ENCODE results near the gene EFEMP1. TPM values are rescaled to one million over a fixed set of nuclear protein-coding genes. Genes with fewer than 3 reads are reported as not detected.

The EFEMP1 gene
- total RNA-seq, 1 experiment from 2014 or later = not detected

- Mint-ChIP-seq H3K36me3 (ENCODE audit: insufficient read depth, unreplicated experiment) (no peaks in the 10 kb centered on the region), H3K4me1 (ENCODE audit: low read depth, unreplicated experiment) (peaks cover 4% of the 10 kb centered on the region), H3K4me3 (ENCODE audit: unreplicated experiment) (no peak overlapping the region), H3K9me3 (ENCODE audit: unreplicated experiment) (no peaks in the 10 kb centered on the region), H3K27ac (ENCODE audit: unreplicated experiment) (no peak overlapping the region), H3K27me3 (ENCODE audit: insufficient read depth, unreplicated experiment) (no peaks in the 10 kb centered on the region)
- Histone ChIP-seq H3K4me3 (ENCODE audit: low read depth, low read length) (no peak overlapping the region), H3K27me3 (replicated peaks; ENCODE audit: control insufficient read depth, insufficient read depth, low read length) (no peaks in the 10 kb centered on the region), H3K4me1 (no peaks in the 10 kb centered on the region), H3K36me3 (ENCODE audit: control insufficient read depth, insufficient read depth, low read length) (no peaks in the 10 kb centered on the region), H3K9me3 (no peaks in the 10 kb centered on the region)
- CTCF ChIA-PET = no interaction called here
- intact Hi-C loops (cut with micrococcal nuclease; ENCODE audit: unreplicated experiment) = no loop called here
- TF ChIP-seq CTCF (IDR thresholded peaks at IDR 0.05; ENCODE audit: insufficient read depth in 1 of 2, low read depth in 1 of 2, low read length in 1 of 2, severe bottlenecking in 1 of 2, unreplicated experiment in 1 of 2) = no peak
- POLR2A ChIA-PET = no interaction called here
- no peak for DNase-seq
- BruUV-seq (replicated peaks) = no TSS peak
Observed at GRCh38 chr2:55860832-55861231, 62.8 kb downstream of the EFEMP1 start.

- Mint-ChIP-seq H3K27me3 (ENCODE audit: insufficient read depth, unreplicated experiment) (no peaks in the 10 kb centered on the region), H3K4me1 (ENCODE audit: low read depth, unreplicated experiment) (peaks cover 7% of the 10 kb centered on the region), H3K9me3 (ENCODE audit: unreplicated experiment) (no peaks in the 10 kb centered on the region), H3K27ac (ENCODE audit: unreplicated experiment) (no peak overlapping the region), H3K4me3 (ENCODE audit: unreplicated experiment) (no peak overlapping the region), H3K36me3 (ENCODE audit: insufficient read depth, unreplicated experiment) (no peaks in the 10 kb centered on the region)
- POLR2A ChIA-PET = no interaction called here
- no TSS peak for BruUV-seq (replicated peaks)
- Histone ChIP-seq H3K36me3 (ENCODE audit: control insufficient read depth, insufficient read depth, low read length) (no peaks in the 10 kb centered on the region), H3K4me3 (ENCODE audit: low read depth, low read length) (no peak overlapping the region), H3K9me3 (no peaks in the 10 kb centered on the region), H3K27me3 (replicated peaks; ENCODE audit: control insufficient read depth, insufficient read depth, low read length) (no peaks in the 10 kb centered on the region), H3K4me1 (no peaks in the 10 kb centered on the region)
- no peak for TF ChIP-seq CTCF (IDR thresholded peaks at IDR 0.05; ENCODE audit: insufficient read depth in 1 of 2, low read depth in 1 of 2, low read length in 1 of 2, severe bottlenecking in 1 of 2, unreplicated experiment in 1 of 2)
- no peak for DNase-seq
- intact Hi-C loops (cut with micrococcal nuclease; ENCODE audit: unreplicated experiment) = no loop called here
- CTCF ChIA-PET = no interaction called here
Observed at GRCh38 chr2:55859875-55860274, 63.7 kb downstream of the EFEMP1 start.

- ChIA-PET POLR2A (no interaction called here), CTCF (no interaction called here)
- intact Hi-C loops (cut with micrococcal nuclease; ENCODE audit: unreplicated experiment) = no loop called here
- Mint-ChIP-seq H3K27ac (ENCODE audit: unreplicated experiment) (no peak overlapping the region), H3K4me3 (ENCODE audit: unreplicated experiment) (no peak overlapping the region), H3K36me3 (ENCODE audit: insufficient read depth, unreplicated experiment) (no peaks in the 10 kb centered on the region), H3K4me1 (ENCODE audit: low read depth, unreplicated experiment) (peaks cover 7% of the 10 kb centered on the region), H3K9me3 (ENCODE audit: unreplicated experiment) (peaks cover 8% of the 10 kb centered on the region), H3K27me3 (ENCODE audit: insufficient read depth, unreplicated experiment) (no peaks in the 10 kb centered on the region)
- no TSS peak for BruUV-seq (replicated peaks)
- Histone ChIP-seq H3K4me3 (ENCODE audit: low read depth, low read length) (no peak overlapping the region), H3K9me3 (no peaks in the 10 kb centered on the region), H3K36me3 (ENCODE audit: control insufficient read depth, insufficient read depth, low read length) (no peaks in the 10 kb centered on the region), H3K27me3 (replicated peaks; ENCODE audit: control insufficient read depth, insufficient read depth, low read length) (no peaks in the 10 kb centered on the region), H3K4me1 (no peaks in the 10 kb centered on the region)
- no peak for DNase-seq
- TF ChIP-seq CTCF (IDR thresholded peaks at IDR 0.05; ENCODE audit: insufficient read depth in 1 of 2, low read depth in 1 of 2, low read length in 1 of 2, severe bottlenecking in 1 of 2, unreplicated experiment in 1 of 2) = no peak
Observed at GRCh38 chr2:55857766-55858165, 65.8 kb downstream of the EFEMP1 start.
